GM04504 (cell line): ENCODE results near the gene NRXN3.

ENCODE experiments used
- DNase-seq: peaks from one replicate; pipeline ENCODE4 v3.0.0-alpha.2; 2012; ENCODE audit warnings: low read depth

The NRXN3 gene

DNA sequence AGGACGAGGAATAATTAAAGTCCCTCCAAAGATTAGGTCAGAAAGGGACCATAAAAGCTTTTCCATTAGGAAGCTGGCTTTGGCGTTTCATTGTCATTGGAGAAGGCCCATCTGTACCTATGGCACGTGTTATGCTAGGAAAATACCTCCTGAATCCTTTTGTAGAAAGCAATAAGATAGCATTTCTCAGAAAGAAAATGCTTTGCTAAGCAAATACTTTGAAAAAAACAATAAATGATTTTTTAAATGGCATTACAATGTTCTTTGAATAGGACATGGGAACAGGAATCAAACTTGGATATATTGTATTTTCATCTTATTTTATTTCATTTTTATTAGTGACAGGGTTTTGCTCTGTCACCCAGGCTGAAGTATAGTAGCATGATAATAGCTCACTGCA is 967.7 kb downstream of the NRXN3 start:
- DNase-seq: no peak

- DNase-seq: no peak
Observed at GRCh38 chr14:79144896-79145295, 974.7 kb downstream of the NRXN3 start.

GRCh38 chr14:79150226-79150625 is 980.1 kb downstream of the NRXN3 start:
- no peak for DNase-seq

DNA sequence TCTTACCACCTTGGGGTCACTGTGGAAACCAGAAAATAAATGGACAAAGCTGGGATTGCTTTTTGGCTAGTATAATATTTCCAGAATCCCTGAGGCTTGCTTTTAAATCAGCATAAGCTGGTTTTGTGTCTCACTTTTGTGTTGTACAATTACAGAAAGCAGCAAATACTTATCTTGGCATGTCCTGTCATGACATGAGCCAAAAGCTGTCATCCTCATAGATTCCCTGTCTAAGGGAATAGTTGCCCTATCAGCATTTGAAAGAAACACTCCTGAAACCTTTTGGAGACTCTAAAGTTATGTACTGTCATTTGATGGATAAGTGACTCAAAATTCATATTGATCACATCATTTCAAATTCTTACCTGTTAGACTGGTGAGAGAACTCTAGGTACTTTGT is 987.2 kb downstream of the NRXN3 start:
- DNase-seq: no peak

GRCh38 chr14:79161571-79161970 is 991.4 kb downstream of the NRXN3 start:
- DNase-seq: peak; percentile 26

DNA sequence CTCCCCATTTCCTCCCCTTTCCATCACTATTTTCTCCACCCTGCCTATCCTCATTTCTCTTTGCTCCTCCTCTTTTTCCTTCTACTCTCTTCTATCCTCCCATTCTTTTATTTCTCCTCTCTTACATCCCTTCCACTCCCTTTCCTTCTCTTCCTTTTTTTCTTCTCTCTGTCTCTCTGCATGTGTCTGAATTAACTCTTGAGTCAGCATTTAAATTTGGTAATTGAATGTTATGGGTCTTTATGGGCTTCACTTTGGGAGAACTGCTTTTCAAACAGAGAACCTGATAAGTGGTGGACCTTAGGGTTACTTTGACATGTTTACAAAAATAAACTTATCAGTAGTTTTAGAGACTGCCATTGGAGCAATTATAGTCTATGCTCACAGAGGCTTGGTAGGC is 992.7 kb downstream of the NRXN3 start:
- no peak for DNase-seq

- DNase-seq: no peak
Observed at GRCh38 chr14:79165471-79166090, 995.4 kb downstream of the NRXN3 start.

DNA sequence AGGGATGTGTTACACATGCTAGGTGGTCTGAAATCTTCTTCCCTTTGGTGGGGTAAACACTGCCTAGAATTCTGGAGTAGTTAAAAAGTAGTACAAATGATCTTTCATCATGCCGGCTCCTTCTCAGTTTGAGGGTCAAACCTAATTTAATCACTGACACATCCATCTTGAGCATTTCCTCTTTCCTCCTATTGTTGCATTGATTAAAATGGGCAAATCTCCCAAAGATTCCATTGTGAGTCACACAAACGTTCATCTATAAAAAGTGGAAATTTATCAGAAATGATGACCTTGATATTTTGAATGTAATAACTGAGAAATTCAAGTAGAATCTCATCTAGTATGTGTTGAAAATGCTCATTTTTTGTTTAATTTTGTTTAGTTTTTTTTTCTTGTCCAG is 996.0 kb downstream of the NRXN3 start:
- no peak for DNase-seq

- no peak for DNase-seq
Observed at GRCh38 chr14:79167957-79168356, 997.8 kb downstream of the NRXN3 start.

- no peak for DNase-seq
Observed at GRCh38 chr14:79175671-79176070, 1005.5 kb downstream of the NRXN3 start.

DNA sequence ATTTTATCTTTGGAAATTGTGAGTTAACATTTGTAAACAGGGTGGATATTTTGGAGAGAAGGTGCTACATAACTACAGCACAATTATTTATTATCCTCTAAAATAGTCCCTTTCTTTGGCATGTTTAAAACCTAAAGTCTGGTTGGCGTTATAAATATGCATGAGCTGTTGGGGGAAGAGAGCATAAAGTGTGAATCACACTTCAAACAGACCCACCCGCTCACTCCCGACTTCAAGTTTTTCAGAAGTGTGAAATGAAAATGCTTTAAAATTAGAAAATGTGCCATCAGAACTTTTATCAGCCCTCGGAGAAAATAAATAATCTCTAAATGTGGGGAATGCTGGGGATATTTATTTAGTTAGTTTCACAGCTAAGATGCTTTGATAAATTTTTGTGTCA is 1006.9 kb downstream of the NRXN3 start:
- DNase-seq: no peak

GRCh38 chr14:79178719-79179118 is 1008.5 kb downstream of the NRXN3 start:
- no peak for DNase-seq

DNA sequence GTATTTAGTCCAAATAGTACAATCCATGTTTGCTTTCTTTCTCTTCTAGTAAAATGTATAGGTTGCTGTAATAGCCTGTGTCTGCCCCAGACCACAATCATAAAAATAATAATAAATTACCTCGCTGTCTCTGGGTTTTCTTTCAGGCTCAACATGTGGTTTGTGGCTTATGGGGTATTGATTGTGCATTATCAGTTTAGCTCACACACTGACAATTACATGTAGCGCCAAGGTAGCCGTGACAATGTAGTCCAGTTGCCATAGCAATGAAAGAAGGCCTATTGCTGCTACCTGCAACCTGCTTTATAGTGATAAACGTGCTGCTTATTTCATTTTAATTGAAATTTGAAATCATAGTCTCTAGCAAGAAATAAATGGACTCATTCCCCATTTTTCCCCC is 1009.8 kb downstream of the NRXN3 start:
- no peak for DNase-seq

DNA sequence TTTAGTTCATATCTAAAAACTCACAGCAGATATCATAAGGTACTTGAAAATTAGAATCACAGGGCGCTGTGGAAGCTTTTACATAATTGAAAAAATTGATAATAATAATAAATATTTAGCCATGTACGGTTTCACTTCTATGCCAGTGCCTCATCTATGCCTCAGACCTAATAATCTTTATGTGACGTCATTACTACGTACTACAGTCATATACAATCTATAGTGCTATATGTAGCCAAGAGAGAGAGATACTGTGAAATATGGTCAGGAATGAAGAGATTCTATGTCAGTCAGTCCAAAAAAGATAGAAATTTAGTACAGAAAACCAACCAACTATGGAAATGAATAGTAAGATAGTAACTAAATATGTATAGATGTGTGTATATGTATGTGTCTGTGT is 1010.5 kb downstream of the NRXN3 start:
- no peak for DNase-seq

- no peak for DNase-seq
Observed at GRCh38 chr14:79186523-79186922, 1016.4 kb downstream of the NRXN3 start.

DNA sequence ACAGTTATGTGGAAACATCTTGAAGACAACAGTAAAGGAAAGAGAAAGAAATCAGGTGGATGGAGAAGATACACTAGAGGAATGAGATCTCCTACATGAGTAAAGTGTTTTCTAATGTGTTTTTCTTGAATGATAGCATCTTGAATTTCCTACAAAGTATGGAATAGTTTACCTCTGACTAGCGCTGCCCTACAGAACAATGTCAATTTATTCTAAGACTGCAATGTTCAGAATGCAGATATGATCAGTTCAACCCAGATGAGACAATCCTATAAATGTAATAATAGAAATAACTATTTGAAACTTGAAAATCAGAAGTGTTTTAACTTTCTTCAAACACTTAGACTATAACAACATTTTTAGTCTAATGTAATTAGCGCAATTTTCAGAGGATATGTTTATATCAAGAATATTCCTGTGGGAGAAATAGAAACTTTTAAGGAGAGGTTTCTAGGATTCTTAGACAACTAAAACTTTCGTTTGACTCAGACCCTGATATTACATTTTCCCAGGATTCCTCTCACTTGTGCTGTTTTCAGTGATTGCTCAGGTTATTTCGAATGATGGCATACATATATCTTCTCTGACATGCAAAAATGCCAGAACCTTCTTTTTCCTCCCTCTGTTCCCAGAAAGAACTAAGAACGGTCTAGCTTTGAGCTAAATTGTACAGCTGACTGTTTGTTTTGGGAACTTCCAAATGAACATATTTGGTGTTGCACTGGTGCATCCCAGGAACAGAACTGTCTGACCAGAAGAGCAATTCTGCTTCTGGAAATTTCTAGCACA is 1023.7 kb downstream of the NRXN3 start:
- no peak for DNase-seq

- no peak for DNase-seq
Observed at GRCh38 chr14:79196216-79196615, 1026.0 kb downstream of the NRXN3 start.

DNA sequence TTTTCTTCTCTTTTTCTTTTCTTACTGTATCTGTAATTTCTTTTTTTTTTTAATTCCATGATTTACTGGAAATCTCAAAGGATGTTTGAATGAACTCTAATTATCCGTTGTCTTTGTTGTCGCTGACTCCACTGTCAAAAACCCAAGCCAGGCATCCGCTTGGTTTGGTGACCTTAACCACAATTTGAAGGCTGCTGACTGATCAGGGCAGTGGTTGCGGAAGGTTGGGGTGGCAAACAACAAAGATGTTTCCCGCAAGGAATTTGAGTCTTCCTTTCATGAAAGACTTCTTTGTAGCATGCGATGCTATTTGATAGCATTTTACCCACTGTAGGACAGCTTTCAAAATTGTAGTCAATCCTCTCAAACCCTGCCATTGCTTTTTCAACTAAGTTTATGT is 1027.3 kb downstream of the NRXN3 start:
- DNase-seq: no peak

DNA sequence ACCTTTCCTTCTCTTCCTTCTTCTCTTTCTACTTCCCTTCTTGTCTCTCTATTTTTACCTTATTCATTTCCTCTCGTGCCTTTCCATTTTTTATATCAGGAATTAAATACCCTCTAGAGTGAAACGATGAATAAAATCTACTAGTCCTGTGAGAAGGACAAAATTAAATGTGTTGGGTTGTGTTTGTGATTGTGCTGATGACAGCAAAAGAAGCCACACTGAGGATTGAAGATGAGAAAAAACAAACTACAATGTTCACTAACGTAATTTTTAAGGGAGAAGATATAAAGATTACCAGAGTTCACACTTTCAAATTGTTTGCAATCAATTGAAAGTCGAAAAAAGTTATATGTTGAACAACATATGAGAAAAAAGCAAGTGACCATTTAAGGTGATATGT is 1029.0 kb downstream of the NRXN3 start:
- no peak for DNase-seq

GRCh38 chr14:79201564-79202207 is 1031.5 kb downstream of the NRXN3 start:
- no peak for DNase-seq

GRCh38 chr14:79204591-79204990 is 1034.4 kb downstream of the NRXN3 start:
- DNase-seq: no peak

DNA sequence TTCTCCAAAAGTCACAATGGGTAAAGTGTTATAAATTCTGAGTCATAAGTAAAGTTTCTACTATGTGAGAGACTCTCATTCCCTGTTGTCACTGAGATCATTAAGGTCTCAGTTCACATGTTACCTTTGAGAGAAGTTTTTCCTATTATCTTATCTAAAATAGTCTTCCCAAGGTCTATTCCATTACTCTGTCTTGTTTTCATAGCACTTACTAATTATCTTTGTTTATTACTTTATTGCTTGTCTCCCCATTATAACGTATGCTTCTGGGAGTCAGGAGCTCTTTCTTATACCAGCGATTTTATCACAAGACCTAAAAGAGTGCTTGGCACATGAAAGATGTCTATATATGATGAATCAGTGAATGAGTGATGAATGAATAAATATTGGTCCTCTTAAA is 1039.2 kb downstream of the NRXN3 start:
- DNase-seq: no peak

DNA sequence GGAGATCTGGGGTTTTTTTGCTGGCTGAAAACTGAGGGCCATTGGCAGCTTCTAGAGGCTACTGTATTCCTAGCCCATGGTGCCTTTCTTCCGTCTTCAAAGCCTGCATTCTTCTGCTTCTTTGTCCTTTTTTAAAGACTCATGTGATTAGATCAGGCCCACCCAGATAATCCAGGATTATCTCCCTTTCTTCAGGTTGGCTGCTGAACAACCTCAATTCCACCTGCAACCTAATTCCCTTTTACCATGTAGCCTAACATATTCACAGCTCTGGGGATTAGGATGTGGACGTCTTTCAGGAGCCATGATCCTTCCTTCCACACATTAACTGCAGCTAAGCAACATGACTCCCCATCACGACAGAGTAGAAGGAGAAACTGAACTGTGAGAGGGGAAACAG is 1055.6 kb downstream of the NRXN3 start:
- no peak for DNase-seq
